Ramos (cell line): ENCODE results near the gene TALDO1.

ENCODE experiments used
- in situ Hi-C: fragments of 300-500 bp; cut with MboI; formaldehyde crosslinking; loops from one replicate; pipeline ENCODE4 v1.14.3; 2022; ENCODE audit warnings: low sequenced_read_pairs; ENCODE audit not compliant: unreplicated experiment

Gene TALDO1

DNA sequence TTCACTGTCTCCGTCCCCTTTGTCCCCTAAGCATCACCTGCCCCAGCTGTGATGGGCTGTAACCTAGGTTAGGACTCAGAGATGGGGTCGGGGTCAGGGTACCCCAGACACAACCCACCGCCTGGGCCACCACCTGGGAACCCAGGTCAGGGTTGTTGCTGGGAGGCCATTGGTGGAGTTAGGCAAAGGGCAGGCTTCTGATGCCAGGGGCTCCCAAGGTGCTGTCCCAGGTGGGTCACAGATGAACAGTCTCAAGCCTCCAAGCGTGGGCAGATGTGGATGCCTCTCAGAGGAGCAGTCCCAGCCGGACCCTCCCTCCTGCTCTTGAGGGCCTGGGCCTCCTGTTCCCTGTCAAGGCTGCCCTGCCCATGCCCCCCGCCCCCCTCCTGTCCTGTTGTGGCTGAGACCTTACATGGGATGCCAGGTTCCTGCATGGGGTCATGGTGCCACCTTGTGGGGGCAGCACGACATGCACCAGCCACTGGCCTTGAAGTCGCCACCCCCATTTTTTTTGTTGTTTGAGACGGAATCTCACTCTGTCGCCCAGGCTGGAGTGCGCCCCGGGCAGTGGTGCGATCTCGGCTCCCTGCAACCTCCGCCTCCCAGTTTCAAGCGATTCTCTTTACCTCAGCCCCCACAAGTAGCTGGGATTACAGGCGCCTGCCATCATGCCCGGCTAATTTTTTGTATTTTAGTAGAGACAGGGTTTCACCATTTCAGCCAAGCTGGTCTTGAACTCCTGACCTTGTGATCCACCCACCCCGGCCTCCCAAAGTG lies 17.9 kb downstream of the TALDO1 start:
- in situ Hi-C loops, result no loop called here

DNA sequence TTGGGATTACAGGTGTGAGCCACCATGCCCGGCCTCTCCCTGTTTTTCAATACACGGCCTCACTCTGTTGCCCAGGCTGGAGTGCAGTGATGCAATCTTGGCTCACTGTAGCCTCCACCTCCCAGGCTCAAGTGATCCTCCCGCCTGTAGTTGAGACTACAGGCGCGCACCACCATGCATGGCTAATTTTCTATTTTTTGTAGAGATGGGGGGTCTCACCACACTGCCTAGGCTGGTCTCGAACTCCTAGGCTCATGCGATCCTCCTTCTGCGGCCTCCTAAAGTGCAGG lies 18.5 kb downstream of the TALDO1 start:
- in situ Hi-C loops, result no loop called here

DNA sequence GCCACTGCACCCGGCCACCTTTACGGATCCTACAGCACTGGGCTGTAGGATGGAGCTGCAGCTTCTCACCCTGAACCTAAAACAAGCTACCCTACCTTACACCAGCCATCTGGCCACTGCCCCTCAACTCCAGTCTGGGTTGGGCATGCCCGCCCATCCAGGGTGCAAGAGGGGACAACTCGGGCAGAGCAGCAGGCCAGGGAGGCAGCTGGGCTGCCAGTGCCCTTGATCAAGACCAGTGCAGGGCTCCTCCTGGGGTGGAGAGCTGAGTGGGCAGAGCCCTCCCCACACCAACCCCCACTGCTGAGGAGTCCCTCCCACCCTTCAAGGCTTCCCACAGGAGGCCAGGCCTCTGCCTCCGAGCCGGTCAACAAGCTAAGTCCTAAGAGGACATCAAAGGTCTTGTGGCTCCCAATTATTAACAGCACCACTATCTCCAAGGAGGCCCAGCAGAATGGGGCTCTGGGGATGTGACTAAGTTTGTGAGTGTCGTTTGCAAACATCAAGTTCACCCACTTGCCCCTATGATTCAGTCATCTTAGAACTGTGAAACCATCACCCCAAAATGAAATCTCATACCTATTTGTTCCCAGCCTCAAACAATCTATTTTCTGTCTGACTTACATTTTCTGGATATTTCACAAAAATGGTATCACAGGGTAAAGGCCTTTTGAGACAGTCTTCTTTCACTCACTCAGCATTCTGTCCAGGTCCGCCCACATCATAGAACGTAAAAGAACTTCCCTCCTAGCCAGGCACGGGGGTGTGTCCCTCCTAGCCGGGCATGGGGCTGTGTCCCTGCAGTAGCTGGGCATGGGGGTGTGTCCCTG lies 19.1 kb downstream of the TALDO1 start:
- in situ Hi-C loops, result no loop called here

DNA sequence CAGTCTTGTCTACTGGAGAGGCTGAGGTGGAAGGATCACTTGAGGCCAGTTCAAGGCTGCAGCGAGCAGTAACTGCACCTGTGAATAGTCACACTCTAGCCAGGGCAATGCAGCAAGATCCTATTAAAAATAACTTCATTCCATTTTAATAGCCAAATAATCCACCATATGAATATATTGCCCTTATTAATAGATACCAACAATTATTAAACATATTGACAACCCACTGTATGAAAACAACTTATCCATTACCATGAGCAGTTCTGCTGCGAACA lies 19.6 kb downstream of the TALDO1 start:
- in situ Hi-C loops, result no loop called here

- in situ Hi-C loops, result no loop called here
Observed at GRCh38 chr11:767238-767637, 20.0 kb downstream of the TALDO1 start.

GRCh38 chr11:769887-770641 lies 22.8 kb downstream of the TALDO1 start:
- in situ Hi-C loops, result no loop called here

DNA sequence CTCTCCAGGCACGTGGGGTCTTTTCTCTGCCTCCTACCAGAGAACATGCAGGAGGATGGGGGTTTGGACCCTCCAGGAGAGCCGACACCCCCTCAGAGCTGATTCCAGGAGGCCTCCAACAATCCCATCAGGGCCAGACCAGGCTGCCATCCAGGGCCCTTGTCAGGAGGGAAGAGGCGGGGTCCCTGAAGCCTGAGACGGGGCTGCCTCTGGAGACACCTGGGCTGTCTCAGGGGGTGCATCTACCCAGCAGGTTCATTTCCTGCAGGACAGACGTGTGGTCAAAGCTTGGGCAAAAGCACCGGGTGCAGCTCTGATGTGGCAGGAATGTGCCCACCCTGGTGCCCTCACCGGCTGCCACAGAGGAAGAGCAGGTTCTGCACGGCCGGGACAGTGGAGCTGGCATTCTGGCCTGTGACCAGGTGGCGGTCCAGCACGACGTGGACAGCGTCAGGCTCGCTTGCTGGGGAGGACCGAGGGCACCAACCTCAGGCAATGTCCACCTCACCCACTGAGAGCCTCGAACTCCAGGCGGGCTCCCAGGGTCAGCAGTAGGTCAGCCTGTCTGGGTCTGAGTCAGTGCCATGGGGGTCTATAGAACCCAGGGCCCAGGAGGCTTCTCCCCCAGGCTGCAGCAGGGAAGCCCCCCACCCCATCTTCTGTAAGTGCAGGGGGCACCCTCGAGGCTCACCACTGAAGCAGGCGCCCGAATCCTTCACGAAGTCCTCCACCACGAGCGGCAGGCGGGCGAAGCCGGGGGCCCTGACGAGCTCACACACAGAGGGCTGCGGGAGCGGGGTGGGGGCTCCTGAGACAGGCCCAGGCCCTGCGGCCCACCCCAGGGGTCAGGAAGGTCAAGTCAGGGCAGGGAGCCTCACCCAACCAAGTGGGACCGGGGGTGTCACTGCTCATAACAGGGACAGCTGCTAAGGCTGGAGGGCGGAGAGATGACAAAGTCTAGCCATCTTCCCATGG lies 23.7 kb downstream of the TALDO1 start:
- in situ Hi-C loops, result no loop called here

DNA sequence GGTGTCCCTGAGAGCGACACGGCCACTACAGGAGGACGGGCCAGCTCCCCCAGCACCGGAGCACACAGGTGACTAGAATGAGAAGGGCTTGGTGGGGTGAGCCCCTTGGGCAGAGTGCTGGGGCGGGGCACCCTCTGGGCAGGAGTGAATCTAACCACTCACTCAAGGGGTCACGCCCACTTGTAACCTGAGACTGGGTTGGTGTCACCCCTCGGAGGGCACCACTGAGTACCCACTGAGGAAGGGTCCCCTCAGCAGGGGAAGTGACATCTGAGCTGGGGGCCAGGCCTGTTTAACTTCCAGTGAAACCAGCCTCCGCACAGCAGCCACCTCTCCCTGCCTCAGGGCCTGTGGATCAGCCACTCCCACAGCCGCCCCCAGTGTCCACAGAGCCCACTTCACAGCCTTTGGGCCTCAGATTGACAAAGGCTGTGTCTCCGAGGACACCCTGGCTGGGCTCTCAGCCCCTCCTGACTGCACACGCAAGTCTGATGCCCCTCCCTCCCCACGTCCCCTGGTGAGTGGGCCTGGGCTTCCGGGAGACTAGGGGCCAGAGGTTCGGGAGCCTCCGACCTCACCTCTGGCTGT lies 24.4 kb downstream of the TALDO1 start:
- in situ Hi-C loops, result no loop called here

DNA sequence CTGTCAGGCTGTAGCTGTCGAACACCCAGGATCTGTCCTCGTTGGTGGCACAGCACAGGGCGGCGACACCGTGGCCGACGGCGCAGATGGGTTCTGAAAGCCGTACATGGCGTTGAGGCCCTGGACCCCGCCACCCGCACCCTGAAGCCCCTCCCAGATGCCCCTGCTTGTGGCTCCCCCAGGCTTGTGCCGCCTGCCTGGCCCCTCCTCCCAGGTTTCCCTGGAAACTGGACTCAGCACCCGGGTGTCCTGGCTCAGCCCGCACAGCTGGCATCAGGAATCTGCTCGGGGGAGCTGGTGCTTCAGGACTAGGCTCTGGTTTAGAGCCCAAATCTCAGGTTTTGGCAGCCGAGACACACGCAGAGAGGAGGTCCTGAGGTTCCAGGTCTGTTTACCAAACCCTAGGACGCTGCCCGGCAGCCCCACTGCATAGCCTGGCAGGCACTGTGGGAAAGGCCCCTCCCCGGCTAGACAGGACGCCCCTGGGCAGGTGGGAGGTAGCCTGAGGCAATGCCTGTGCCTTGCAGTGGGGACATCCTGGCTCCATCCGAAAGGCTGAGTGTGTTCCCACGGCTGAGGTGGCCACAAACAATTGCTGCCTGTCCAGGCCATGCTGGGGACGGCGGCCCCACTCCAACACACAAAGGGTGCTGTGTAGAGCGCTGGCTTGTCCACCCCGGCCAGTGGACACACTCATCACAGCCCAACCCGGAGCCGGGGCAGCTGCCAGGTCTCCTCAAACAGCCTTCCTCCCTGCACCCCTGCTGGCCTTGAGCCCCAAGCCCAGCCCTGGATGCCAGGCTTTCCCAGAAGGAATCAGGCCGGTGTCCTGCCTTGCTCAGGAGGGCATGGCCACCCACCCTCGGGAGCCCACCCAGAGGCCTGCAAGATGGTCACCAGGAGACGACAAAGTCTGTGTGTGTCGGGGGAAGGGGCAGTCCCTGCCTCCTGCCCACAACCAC lies 25.4 kb downstream of the TALDO1 start:
- in situ Hi-C loops, result no loop called here

DNA sequence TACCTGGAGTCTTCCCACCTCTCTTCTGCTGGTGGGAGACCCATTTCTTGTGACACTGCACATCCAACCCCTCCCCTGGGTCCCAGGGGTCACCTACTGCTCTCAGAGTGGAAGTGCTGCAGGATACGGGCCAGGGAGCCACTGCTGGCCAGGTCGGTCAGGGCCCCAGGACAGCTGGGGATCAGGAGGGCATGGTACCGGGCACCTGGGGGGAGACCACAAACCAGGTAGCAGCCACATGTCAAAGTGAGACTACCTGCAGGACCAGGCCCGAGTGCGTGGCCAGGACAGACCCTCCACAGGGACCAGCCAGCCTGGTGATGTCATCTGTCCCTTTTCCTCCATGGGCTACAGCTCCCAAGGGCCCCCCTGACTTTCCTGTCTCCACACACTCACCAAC lies 26.2 kb downstream of the TALDO1 start:
- in situ Hi-C loops, result no loop called here

GRCh38 chr11:773830-774229 lies 26.6 kb downstream of the TALDO1 start:
- in situ Hi-C loops, result no loop called here

- in situ Hi-C loops, result no loop called here
Observed at GRCh38 chr11:774873-775592, 27.8 kb downstream of the TALDO1 start.

DNA sequence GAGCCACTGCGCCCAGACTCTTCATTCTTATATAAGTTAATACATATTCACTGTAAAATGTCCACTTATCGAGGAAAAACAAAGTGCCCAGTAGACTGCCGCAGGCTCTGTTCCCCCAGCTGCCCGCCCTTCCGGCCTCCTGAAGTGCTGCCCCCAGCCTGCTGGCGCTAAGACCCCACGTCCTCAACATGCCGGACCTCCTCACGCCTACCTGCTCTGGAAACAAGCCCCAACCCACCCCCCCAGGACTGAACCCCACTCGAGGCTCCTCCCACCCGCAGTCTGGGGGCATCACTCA lies 28.9 kb downstream of the TALDO1 start:
- in situ Hi-C loops, result no loop called here

- in situ Hi-C loops, result no loop called here
Observed at GRCh38 chr11:776561-777287, 29.5 kb downstream of the TALDO1 start.

DNA sequence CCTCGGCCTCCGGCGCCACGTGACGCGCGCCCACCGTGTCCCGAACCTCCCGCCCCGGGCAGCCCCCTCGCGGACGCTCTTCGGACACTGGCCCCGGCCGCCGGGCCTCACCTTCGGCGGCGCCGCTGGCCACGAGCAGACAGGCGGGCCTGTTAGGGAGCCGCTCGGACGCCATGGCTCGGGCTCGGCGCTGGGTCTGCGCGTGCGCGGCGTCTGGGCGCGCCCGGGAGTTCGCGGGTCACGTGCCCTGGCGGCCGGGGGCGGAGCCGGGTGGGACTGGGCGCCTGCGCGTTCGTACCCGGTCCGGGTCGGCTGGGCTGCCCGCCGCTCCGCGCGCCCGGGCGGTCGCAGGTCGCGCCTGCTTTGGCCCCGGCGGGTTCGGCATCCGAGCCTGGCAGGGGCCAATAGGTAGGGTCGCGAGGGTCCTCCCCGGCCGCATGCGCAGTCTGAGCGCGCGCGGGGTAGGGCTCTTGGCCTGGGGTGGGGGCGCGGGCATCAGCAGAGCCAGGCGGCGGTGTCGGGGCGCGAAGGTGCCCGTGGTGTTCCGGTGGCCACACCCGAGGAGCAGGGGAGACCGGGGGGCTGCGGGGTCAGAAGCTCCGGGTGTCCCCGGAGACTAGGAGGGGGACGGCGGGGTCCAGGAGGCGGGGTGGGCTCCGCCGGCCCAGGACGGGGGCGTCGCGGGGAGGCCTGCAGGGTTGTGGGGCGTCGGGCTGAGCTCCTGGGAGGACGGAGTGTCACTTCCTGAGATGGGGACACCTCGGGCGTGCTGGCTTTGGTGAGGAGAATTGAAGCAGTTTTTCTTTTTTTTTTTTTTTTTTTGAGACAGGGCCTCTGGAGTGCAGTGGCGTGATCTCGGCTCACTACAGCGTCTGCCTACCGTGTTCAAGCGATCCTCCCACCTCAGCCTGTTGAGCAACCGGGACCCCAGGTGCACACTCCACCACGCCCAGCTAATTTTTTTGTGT lies 30.3 kb downstream of the TALDO1 start, which contains the start of gene GATD1:
Gene GATD1, minus strand, starts transcription at position 200 of the 968 bp plus-strand sequence. Its CDS starts 25 bp downstream, at position 175.
- in situ Hi-C loops, result no loop called here
